IMR-90 (cell line): ENCODE results near the gene STX19. TPM values are rescaled to one million over a fixed set of nuclear protein-coding genes. Genes with fewer than 3 reads are reported as not detected.

Experiments
- ATAC-seq: fragments of 200-7000 bp; cut with Tn5 transposase; 2 replicates; pipeline ENCODE4 v1.9.1; 2020; ENCODE audit warnings: low read depth, mild to moderate bottlenecking, moderate library complexity
- BruUV-seq: library from RNA; stranded (reverse); fragments of 400-500 nt; replicated peaks from 2 replicates; lab custom pipeline; 2021; lab: Mats Ljungman, UMichigan
- CTCF ChIA-PET: fragments of 300-600 bp; formaldehyde crosslinking; extraction: SDS; loops from one replicate; lab custom pipeline; 2021; ENCODE audit warnings: antibody characterized with exemption; lab: Yijun Ruan, JAX
- POLR2A ChIA-PET: fragments of 300-600 bp; sonication (Branson Sonifier 250); formaldehyde crosslinking; loops from one replicate; lab custom pipeline; 2022; ENCODE audit warnings: antibody characterized with exemption; ENCODE audit not compliant: unreplicated experiment; lab: Charles Lee
- DNase-seq: peaks from one replicate; pipeline ENCODE4 v3.0.0; 2013
- H2AFZ ChIP-seq: replicated peaks from 2 replicates; pipeline ENCODE3; 2013; ENCODE audit warnings: low read length, mild to moderate bottlenecking; ENCODE audit not compliant: poor library complexity
- H2AK5ac ChIP-seq: 2 replicates; pipeline ENCODE4 v1.6.1; 2013; ENCODE audit warnings: low read depth, low read length, inconsistent platforms
- H2AK9ac ChIP-seq: replicated peaks from 2 replicates; pipeline ENCODE3; 2013; ENCODE audit warnings: mild to moderate bottlenecking, low read depth, low read length, moderate library complexity; ENCODE audit not compliant: poor library complexity
- H2BK120ac ChIP-seq: 2 replicates; pipeline ENCODE4 v1.6.1; 2013; ENCODE audit warnings: low read depth, low read length, inconsistent platforms
- H2BK15ac ChIP-seq: 3 replicates; pipeline ENCODE4 v1.6.1; 2013; ENCODE audit warnings: low read depth, low read length, inconsistent platforms
- H2BK20ac ChIP-seq: 2 replicates; pipeline ENCODE4 v1.6.1; 2013; ENCODE audit warnings: low read depth, mild to moderate bottlenecking, inconsistent platforms, low read length, moderate library complexity
- H2BK5ac ChIP-seq: 2 replicates; pipeline ENCODE4 v1.6.1; 2013; ENCODE audit warnings: mild to moderate bottlenecking, low read depth, low read length, inconsistent platforms; ENCODE audit not compliant: poor library complexity, severe bottlenecking
- H3K14ac ChIP-seq: replicated peaks from 2 replicates; pipeline ENCODE4 v1.6.1; 2013; ENCODE audit warnings: low read depth, low read length, inconsistent platforms
- H3K18ac ChIP-seq: 2 replicates; pipeline ENCODE4 v1.6.1; 2013; ENCODE audit warnings: low read depth, low read length, control low read depth
- H3K23ac ChIP-seq: 2 replicates; pipeline ENCODE4 v1.6.1; 2013; ENCODE audit warnings: low read depth, low read length, inconsistent platforms
- H3K27ac ChIP-seq: 2 replicates; pipeline ENCODE4 v1.5.1; 2013; ENCODE audit warnings: mild to moderate bottlenecking, control low read depth, low read length; ENCODE audit not compliant: insufficient read depth
- H3K27me3 ChIP-seq: 2 replicates; pipeline ENCODE4 v1.6.1; 2013; ENCODE audit warnings: low read length; ENCODE audit not compliant: control insufficient read depth, insufficient read depth
- H3K36me3 ChIP-seq: 2 replicates; pipeline ENCODE4 v1.6.1; 2013; ENCODE audit warnings: low read length, mixed read lengths; ENCODE audit not compliant: control insufficient read depth, insufficient read depth
- H3K4ac ChIP-seq: 2 replicates; pipeline ENCODE4 v1.6.1; 2013; ENCODE audit warnings: low read depth, low read length, inconsistent platforms
- H3K4me1 ChIP-seq: 2 replicates; pipeline ENCODE4 v1.6.1; 2013; ENCODE audit warnings: low read length, mixed read lengths; ENCODE audit not compliant: control insufficient read depth, insufficient read depth
- H3K4me2 ChIP-seq: 2 replicates; pipeline ENCODE4 v1.6.1; 2013; ENCODE audit warnings: low read depth, mild to moderate bottlenecking, control low read depth, low read length, moderate library complexity
- H3K4me3 ChIP-seq: 2 replicates; pipeline ENCODE4 v1.5.1; 2013; ENCODE audit warnings: low read depth, mild to moderate bottlenecking, control low read depth, low read length, moderate library complexity; ENCODE audit not compliant: insufficient read depth
- H3K56ac ChIP-seq: 2 replicates; pipeline ENCODE4 v1.6.1; 2013; ENCODE audit warnings: low read length, inconsistent platforms; ENCODE audit not compliant: insufficient read depth; ENCODE audit errors: extremely low read depth
- H3K79me1 ChIP-seq, 2 experiments: 2 replicates each; pipeline ENCODE4 v1.6.1; 2013; ENCODE audit warnings: low read length in 2 of 2, inconsistent platforms in 1 of 2, low read depth in 1 of 2
- H3K9ac ChIP-seq: 2 replicates; pipeline ENCODE4 v1.6.1; 2013; ENCODE audit warnings: low read depth, low read length, control low read depth
- H3K9me1 ChIP-seq: 2 replicates; pipeline ENCODE4 v1.6.1; 2013; ENCODE audit warnings: low read length, inconsistent platforms; ENCODE audit not compliant: insufficient read depth
- H3K9me3 ChIP-seq: 2 replicates; pipeline ENCODE4 v1.6.1; 2013; ENCODE audit warnings: low read length; ENCODE audit not compliant: control insufficient read depth, insufficient read depth
- H4K20me1 ChIP-seq: 2 replicates; pipeline ENCODE4 v1.6.1; 2013; ENCODE audit warnings: low read length, inconsistent platforms; ENCODE audit not compliant: insufficient read depth
- H4K5ac ChIP-seq: 2 replicates; pipeline ENCODE4 v1.6.1; 2013; ENCODE audit warnings: mild to moderate bottlenecking, low read depth, low read length, control low read depth
- H4K8ac ChIP-seq, 2 experiments: 2 replicates each; pipeline ENCODE4 v1.6.1; 2013; ENCODE audit warnings: low read depth in 2 of 2, low read length in 2 of 2, control low read depth in 1 of 2, inconsistent platforms in 1 of 2
- H4K91ac ChIP-seq: 2 replicates; pipeline ENCODE4 v1.6.1; 2013; ENCODE audit warnings: low read depth, low read length, inconsistent platforms; ENCODE audit not compliant: insufficient read depth
- POLR2A ChIP-seq: IDR thresholded peaks from 2 replicates; pipeline ENCODE4 v1.6.1; 2012; ENCODE audit warnings: mild to moderate bottlenecking, low read depth, low read length
- SMC3 ChIP-seq: fragments of 150-350 bp; IDR thresholded peaks from 2 replicates; pipeline ENCODE4 v1.6.1; 2016; ENCODE audit warnings: low read depth, mild to moderate bottlenecking, antibody characterized with exemption, low read length, moderate library complexity
- WGBS, 2 experiments: methylation state at CpG; one replicate each; pipeline versions ENCODE4 v1.1.5 to v1.1.7; 2013; ENCODE audit warnings: missing lambda C conversion rate in 2 of 2; ENCODE audit not compliant: insufficient read length in 1 of 2; ENCODE audit errors: extremely low coverage in 2 of 2; 5-methylcytosine and 5-hydroxymethylcytosine counted together
- dilution Hi-C: fragments of 300-500 bp; cut with HindIII; formaldehyde crosslinking; loops from one replicate; pipeline ENCODE4 v1.14.3; 2018; ENCODE audit warnings: low sequenced_read_pairs; ENCODE audit not compliant: unreplicated experiment
- in situ Hi-C: fragments of 300-500 bp; cut with MboI; formaldehyde crosslinking; loops from 3 replicates; pipeline ENCODE4 v1.14.3; 2019; ENCODE audit warnings: low sequenced_read_pairs, inconsistent platforms, mixed read lengths
- intact Hi-C: fragments of 100-400 bp; cut with micrococcal nuclease; formaldehyde crosslinking; loops from 2 replicates; pipeline ENCODE4 v1.10.0; 2022
- polyA plus RNA-seq, 3 experiments: library from polyadenylated mRNA; depleted of rRNA; stranded (reverse); fragments of >200 nt; gene quantifications; 2 replicates each; pipeline ENCODE4 v1.2.3, GENCODE V29; 2012; ENCODE audit warnings: low replicate concordance in 1 of 3
- total RNA-seq: library from RNA; depleted of rRNA; stranded (reverse); fragments of >200 nt; gene quantifications from 2 replicates; pipeline ENCODE4 v1.2.3, GENCODE V29; 2012

Gene STX19
- total and polyA plus RNA-seq, 2 of the 4 experiments (the other 2 are of a cell fraction) = not detected

DNA sequence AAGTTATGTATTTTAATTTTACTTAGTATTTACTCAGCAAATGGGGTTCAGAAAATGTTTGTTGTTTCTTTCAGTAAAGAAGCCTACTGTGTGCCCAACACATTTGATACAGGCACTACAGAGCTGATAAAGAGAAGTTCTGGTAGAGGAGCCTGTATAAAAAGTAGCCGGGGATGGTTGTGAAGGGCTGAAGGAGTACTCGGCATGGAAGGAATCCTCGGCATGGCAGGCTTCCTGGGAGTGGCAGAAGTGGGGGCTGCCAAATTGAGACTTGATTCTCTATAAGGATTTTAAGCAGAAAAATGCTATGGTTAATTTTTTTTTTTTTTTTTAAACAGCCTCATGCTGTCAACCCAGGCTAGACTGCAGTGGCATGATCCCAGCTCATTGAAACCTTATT, 39.2 kb downstream of the STX19 start:
- Histone ChIP-seq H3K4me2 (no peak overlapping the region), H3K56ac (no peak overlapping the region), H3K4ac (no peak overlapping the region), H3K18ac (no peak overlapping the region), H2BK120ac (no peak overlapping the region), H3K27ac (no peak overlapping the region), H4K5ac (no peak overlapping the region), H3K9ac (no peak overlapping the region), H4K91ac (no peak overlapping the region), H3K9me1 (peaks cover 6% of the 10 kb centered on the region; the same call in 1 of the 2 replicates), H4K20me1 (0 out of 2 replicates have a peak, but pooled peaks cover 3% of the 10 kb centered on the region), H2AFZ (no peak overlapping the region), H2AK5ac (no peak overlapping the region), H2AK9ac (no peak overlapping the region), H3K36me3 (no peaks in the 10 kb centered on the region), H3K79me1 (peaks cover 5 to 22% of the 10 kb centered on the region in 2 experiments; a peak in 3 of 4 replicates), H2BK15ac (no peak overlapping the region), H3K14ac (no peak overlapping the region), H3K27me3 (no peaks in the 10 kb centered on the region), H3K9me3 (no peaks in the 10 kb centered on the region), H2BK20ac (no peak overlapping the region), H4K8ac (no peak overlapping the region), H3K4me1 (peaks cover 4% of the 10 kb centered on the region), H2BK5ac (no peak overlapping the region), H3K4me3 (no peak overlapping the region), H3K23ac (no peak overlapping the region)
- intact Hi-C loops (no loop called here), in situ Hi-C loops (no loop called here), dilution Hi-C loops (no loop called here)
- WGBS, 2 experiments = no CpG with 5 or more reads among the region's 3 CpGs
- no TSS peak for BruUV-seq
- no peak for ATAC-seq
- CTCF ChIA-PET = interaction anchor here (1.0 kb wide), 1 partner anchor 15 kb away, joined by 4 read pairs; no protein-coding TSS in a partner anchor
- DNase-seq = no peak
- no peak for TF ChIP-seq POLR2A
- no peak for TF ChIP-seq SMC3
- POLR2A ChIA-PET = no interaction called here
